Muscle of leg (tissue), 11 donors: Measurements from ENCODE around the gene EEPD1. TPM values are rescaled to one million over a fixed set of nuclear protein-coding genes. Genes with fewer than 3 reads are reported as not detected.
"Not testable (repeated sequence)": the region's sequence is repeated elsewhere in the genome, so short reads cannot be mapped to it uniquely, and the experiment has no call there.

Experiments
- DNase-seq: peaks from one replicate; pipeline ENCODE4 v3.0.0; 2013
- H3K27ac ChIP-seq: one replicate; pipeline ENCODE4 v1.5.1; 2013; ENCODE audit warnings: mild to moderate bottlenecking, low read length, control low read depth
- H3K27me3 ChIP-seq: one replicate; pipeline ENCODE4 v1.6.1; 2013; ENCODE audit warnings: low read length; ENCODE audit not compliant: control insufficient read depth, insufficient read depth
- H3K36me3 ChIP-seq: one replicate; pipeline ENCODE4 v1.6.1; 2013; ENCODE audit warnings: low read length; ENCODE audit not compliant: control insufficient read depth, insufficient read depth
- H3K4me1 ChIP-seq: one replicate; pipeline ENCODE4 v1.6.1; 2013; ENCODE audit warnings: low read length; ENCODE audit not compliant: control insufficient read depth, insufficient read depth
- H3K4me3 ChIP-seq: one replicate; pipeline ENCODE4 v1.5.1; 2013; ENCODE audit warnings: low read length, control low read depth
- H3K9me3 ChIP-seq: replicated peaks from 2 replicates; pipeline ENCODE4 v1.6.1; 2013; ENCODE audit warnings: low read depth, low read length; ENCODE audit not compliant: control insufficient read depth
- WGBS: methylation state at CpG from one replicate; pipeline ENCODE4 v1.1.5; 2013; ENCODE audit warnings: missing lambda C conversion rate; ENCODE audit not compliant: insufficient coverage; 5-methylcytosine and 5-hydroxymethylcytosine counted together
- polyA plus RNA-seq, 8 donors: library from polyadenylated mRNA; unstranded; fragments of 120-200 nt; gene quantifications; one replicate each; pipeline versions ENCODE4 v1.2.1 to v1.2.3, GENCODE V29; 2013; ENCODE audit warnings: inconsistent platforms in 1 of 8, low replicate concordance in 1 of 8; ENCODE audit not compliant: insufficient read length in 8 of 8, insufficient read depth in 1 of 8
- total RNA-seq: library from RNA; stranded (reverse); fragments of 120-200 nt; gene quantifications from one replicate; pipeline ENCODE4 v1.2.4, GENCODE V29; 2013

EEPD1 gene
- total and polyA plus RNA-seq, 9 donors: 9.2 to 14.2 (median 13.2) TPM

- H3K27ac ChIP-seq: peak overlapping the region; percentile 44
- no peaks in the 10 kb centered on the region for H3K27me3 ChIP-seq
- peaks cover 18% of the 10 kb centered on the region for H3K4me1 ChIP-seq
- DNase-seq: peak; percentile 67
- H3K4me3 ChIP-seq: no peak overlapping the region
- no peaks in the 10 kb centered on the region for H3K36me3 ChIP-seq
- 50% methylated on average over 1 of the region's 9 CpGs for WGBS
- H3K9me3 ChIP-seq: no peaks in the 10 kb centered on the region
Observed at GRCh38 chr7:36115448-36116321, 37.4 kb upstream of the EEPD1 start.

GRCh38 chr7:36116347-36117202, 36.5 kb upstream of the EEPD1 start:
- Histone ChIP-seq H3K4me1 (peaks cover 18% of the 10 kb centered on the region), H3K36me3 (no peaks in the 10 kb centered on the region), H3K27ac (peak overlapping the region; percentile 44), H3K4me3 (no peak overlapping the region), H3K27me3 (no peaks in the 10 kb centered on the region), H3K9me3 (no peaks in the 10 kb centered on the region)
- no peak for DNase-seq
- WGBS: 76% methylated on average over 2 of the region's 5 CpGs

- Histone ChIP-seq H3K27ac (no peak overlapping the region), H3K36me3 (no peaks in the 10 kb centered on the region), H3K4me1 (peaks cover 18% of the 10 kb centered on the region), H3K9me3 (no peaks in the 10 kb centered on the region), H3K4me3 (no peak overlapping the region), H3K27me3 (no peaks in the 10 kb centered on the region)
- 86% methylated on average over 6 of the region's 6 CpGs for WGBS
- no peak for DNase-seq
Observed at GRCh38 chr7:36117203-36117840, 35.7 kb upstream of the EEPD1 start.

GRCh38 chr7:36118344-36118743, 34.7 kb upstream of the EEPD1 start:
- H3K36me3 ChIP-seq: no peaks in the 10 kb centered on the region
- H3K27me3 ChIP-seq: no peaks in the 10 kb centered on the region
- no peak overlapping the region for H3K4me3 ChIP-seq
- no peak overlapping the region for H3K27ac ChIP-seq
- WGBS: no CpG with 5 or more reads among the region's 1 CpG
- peaks cover 18% of the 10 kb centered on the region for H3K4me1 ChIP-seq
- H3K9me3 ChIP-seq: no peaks in the 10 kb centered on the region
- no peak for DNase-seq

GRCh38 chr7:36119005-36119706, 33.9 kb upstream of the EEPD1 start:
- Histone ChIP-seq H3K27ac (no peak overlapping the region), H3K27me3 (no peaks in the 10 kb centered on the region), H3K36me3 (no peaks in the 10 kb centered on the region), H3K9me3 (no peaks in the 10 kb centered on the region), H3K4me3 (no peak overlapping the region), H3K4me1 (peaks cover 18% of the 10 kb centered on the region)
- WGBS: 38% methylated on average over 3 of the region's 6 CpGs
- peak; percentile 87 for DNase-seq

GRCh38 chr7:36119983-36120646, 32.9 kb upstream of the EEPD1 start:
- not testable (repeated sequence) for H3K4me3 ChIP-seq, DNase-seq, H3K27ac ChIP-seq, H3K9me3 ChIP-seq, H3K36me3 ChIP-seq, H3K27me3 ChIP-seq
- 80% methylated on average over 13 of the region's 13 CpGs for WGBS
- peaks cover 18% of the 10 kb centered on the region for H3K4me1 ChIP-seq

GRCh38 chr7:36125630-36126029, 27.4 kb upstream of the EEPD1 start:
- not testable (repeated sequence) for H3K4me3 ChIP-seq, H3K27ac ChIP-seq, DNase-seq, H3K36me3 ChIP-seq, H3K27me3 ChIP-seq, H3K9me3 ChIP-seq
- 100% methylated on average over 2 of the region's 2 CpGs for WGBS
- peaks cover 15% of the 10 kb centered on the region for H3K4me1 ChIP-seq

- no peak overlapping the region for H3K4me3 ChIP-seq
- no peak overlapping the region for H3K27ac ChIP-seq
- H3K36me3 ChIP-seq: no peaks in the 10 kb centered on the region
- no peaks in the 10 kb centered on the region for H3K9me3 ChIP-seq
- H3K27me3 ChIP-seq: no peaks in the 10 kb centered on the region
- DNase-seq: no peak
- WGBS: 33% methylated on average over 1 of the region's 4 CpGs
- peaks cover 18% of the 10 kb centered on the region for H3K4me1 ChIP-seq
Observed at GRCh38 chr7:36127075-36127740, 25.8 kb upstream of the EEPD1 start.

GRCh38 chr7:36128448-36129047, 24.5 kb upstream of the EEPD1 start:
- H3K4me3 ChIP-seq: no peak overlapping the region
- 42% methylated on average over 6 of the region's 10 CpGs for WGBS

More at GRCh38 chr7:36128448-36129047, 24.5 kb upstream of the EEPD1 start:
- no peaks in the 10 kb centered on the region for H3K36me3 ChIP-seq
- peak; percentile 80 for DNase-seq
- H3K9me3 ChIP-seq: no peaks in the 10 kb centered on the region
- H3K27me3 ChIP-seq: no peaks in the 10 kb centered on the region
- H3K4me1 ChIP-seq: peaks cover 18% of the 10 kb centered on the region
- no peak overlapping the region for H3K27ac ChIP-seq
